GM23338 (cell line): Measurements from ENCODE around the gene KLRF2.

Experiments
- CREB1 ChIP-seq: fragments of 250-450 bp; sonication (Bioruptor Pico); IDR thresholded peaks from 2 replicates; pipeline ENCODE4 v1.5.0; 2020; ENCODE audit warnings: low read depth, mild to moderate bottlenecking, moderate library complexity
- EZH2 ChIP-seq: fragments of 200-600 bp; sonication (generic); IDR thresholded peaks from one replicate; pipeline ENCODE4 v1.8.0; 2017; ENCODE audit warnings: antibody characterized with exemption, mild to moderate bottlenecking, low read depth; ENCODE audit not compliant: unreplicated experiment
- EZH2phosphoT487 ChIP-seq: fragments of 200-600 bp; sonication (generic); IDR thresholded peaks from one replicate; pipeline ENCODE4 v1.8.1; 2018; ENCODE audit warnings: antibody characterized with exemption; ENCODE audit not compliant: unreplicated experiment
- JUNB ChIP-seq: IDR thresholded peaks from one replicate; pipeline ENCODE4 v1.6.1; 2016; ENCODE audit warnings: antibody characterized with exemption; ENCODE audit not compliant: unreplicated experiment
- NANOG ChIP-seq: IDR thresholded peaks from 2 replicates; pipeline ENCODE4 v1.6.1; 2016; ENCODE audit warnings: antibody characterized with exemption, borderline replicate concordance
- POLR2AphosphoS5 ChIP-seq: IDR thresholded peaks from 2 replicates; pipeline ENCODE4 v1.6.1; 2016; ENCODE audit warnings: antibody characterized with exemption, low read depth
- REST ChIP-seq: IDR thresholded peaks from one replicate; pipeline ENCODE4 v1.6.1; 2018; ENCODE audit warnings: antibody characterized with exemption; ENCODE audit not compliant: unreplicated experiment
- STAT1 ChIP-seq: IDR thresholded peaks from one replicate; pipeline ENCODE4 v1.6.1; 2016; ENCODE audit warnings: antibody characterized with exemption; ENCODE audit not compliant: unreplicated experiment
- TF ChIP-seq, protein P1 (sequence below), 2 experiments: fragments of 200-600 bp in 1 of 2; sonication (generic) in 1 of 2; conservative IDR thresholded peaks; 2 replicates each; pipeline versions ENCODE4 v1.5.1 to v1.6.1; 2016 to 2017; ENCODE audit warnings: antibody characterized with exemption in 2 of 2, low read depth in 2 of 2, mild to moderate bottlenecking in 2 of 2, moderate library complexity in 1 of 2
- TF ChIP-seq, protein P2 (sequence below): fragments of 250-450 bp; sonication (Bioruptor Pico); IDR thresholded peaks from 2 replicates; pipeline ENCODE4 v1.5.0; 2020; ENCODE audit warnings: mild to moderate bottlenecking, moderate library complexity

DNA sequence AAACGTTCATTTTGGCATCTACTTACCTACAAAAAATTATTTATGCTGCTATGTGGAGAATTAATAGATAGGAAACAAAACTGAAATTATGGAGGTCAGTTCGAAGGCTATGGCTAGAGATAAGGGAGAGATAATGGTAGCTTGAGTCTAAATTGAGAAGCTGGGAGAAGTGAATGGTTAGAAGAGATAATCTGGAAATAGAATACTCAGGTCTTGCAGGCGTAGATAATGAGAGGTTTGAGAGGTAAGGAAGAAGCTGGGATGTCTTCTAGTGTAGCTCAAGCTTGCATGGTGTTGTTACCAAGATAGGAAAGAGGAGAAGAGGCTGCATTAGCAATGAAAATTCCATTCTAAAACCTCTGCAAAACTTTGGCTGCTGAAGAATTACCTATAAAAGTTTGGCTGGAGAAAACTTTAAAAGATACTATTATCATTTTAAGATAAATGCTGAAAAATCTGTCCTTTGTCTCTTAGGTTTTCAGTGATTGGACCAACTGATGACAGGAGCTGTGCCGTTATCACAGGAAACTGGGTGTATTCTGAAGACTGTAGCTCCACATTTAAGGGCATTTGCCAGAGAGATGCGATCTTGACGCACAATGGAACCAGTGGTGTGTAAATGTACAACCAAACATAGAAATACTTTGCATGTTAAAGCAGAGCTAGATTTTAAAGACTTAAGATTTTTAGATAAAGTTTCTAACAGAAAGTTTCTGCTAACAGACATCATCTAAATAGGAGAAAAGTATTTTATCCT lies 14.1 kb downstream of the KLRF2 start:
- TF ChIP-seq, protein P1, sequence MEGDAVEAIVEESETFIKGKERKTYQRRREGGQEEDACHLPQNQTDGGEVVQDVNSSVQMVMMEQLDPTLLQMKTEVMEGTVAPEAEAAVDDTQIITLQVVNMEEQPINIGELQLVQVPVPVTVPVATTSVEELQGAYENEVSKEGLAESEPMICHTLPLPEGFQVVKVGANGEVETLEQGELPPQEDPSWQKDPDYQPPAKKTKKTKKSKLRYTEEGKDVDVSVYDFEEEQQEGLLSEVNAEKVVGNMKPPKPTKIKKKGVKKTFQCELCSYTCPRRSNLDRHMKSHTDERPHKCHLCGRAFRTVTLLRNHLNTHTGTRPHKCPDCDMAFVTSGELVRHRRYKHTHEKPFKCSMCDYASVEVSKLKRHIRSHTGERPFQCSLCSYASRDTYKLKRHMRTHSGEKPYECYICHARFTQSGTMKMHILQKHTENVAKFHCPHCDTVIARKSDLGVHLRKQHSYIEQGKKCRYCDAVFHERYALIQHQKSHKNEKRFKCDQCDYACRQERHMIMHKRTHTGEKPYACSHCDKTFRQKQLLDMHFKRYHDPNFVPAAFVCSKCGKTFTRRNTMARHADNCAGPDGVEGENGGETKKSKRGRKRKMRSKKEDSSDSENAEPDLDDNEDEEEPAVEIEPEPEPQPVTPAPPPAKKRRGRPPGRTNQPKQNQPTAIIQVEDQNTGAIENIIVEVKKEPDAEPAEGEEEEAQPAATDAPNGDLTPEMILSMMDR (conservative IDR thresholded peaks at IDR 0.05; ENCODE audit: low read depth in 2 of 2) = no peak
- no peak for TF ChIP-seq REST
- TF ChIP-seq EZH2 = no peak
- TF ChIP-seq POLR2AphosphoS5 = no peak
- no peak for TF ChIP-seq STAT1
- no peak for TF ChIP-seq JUNB
- TF ChIP-seq EZH2phosphoT487 = no peak
- TF ChIP-seq, protein P2, sequence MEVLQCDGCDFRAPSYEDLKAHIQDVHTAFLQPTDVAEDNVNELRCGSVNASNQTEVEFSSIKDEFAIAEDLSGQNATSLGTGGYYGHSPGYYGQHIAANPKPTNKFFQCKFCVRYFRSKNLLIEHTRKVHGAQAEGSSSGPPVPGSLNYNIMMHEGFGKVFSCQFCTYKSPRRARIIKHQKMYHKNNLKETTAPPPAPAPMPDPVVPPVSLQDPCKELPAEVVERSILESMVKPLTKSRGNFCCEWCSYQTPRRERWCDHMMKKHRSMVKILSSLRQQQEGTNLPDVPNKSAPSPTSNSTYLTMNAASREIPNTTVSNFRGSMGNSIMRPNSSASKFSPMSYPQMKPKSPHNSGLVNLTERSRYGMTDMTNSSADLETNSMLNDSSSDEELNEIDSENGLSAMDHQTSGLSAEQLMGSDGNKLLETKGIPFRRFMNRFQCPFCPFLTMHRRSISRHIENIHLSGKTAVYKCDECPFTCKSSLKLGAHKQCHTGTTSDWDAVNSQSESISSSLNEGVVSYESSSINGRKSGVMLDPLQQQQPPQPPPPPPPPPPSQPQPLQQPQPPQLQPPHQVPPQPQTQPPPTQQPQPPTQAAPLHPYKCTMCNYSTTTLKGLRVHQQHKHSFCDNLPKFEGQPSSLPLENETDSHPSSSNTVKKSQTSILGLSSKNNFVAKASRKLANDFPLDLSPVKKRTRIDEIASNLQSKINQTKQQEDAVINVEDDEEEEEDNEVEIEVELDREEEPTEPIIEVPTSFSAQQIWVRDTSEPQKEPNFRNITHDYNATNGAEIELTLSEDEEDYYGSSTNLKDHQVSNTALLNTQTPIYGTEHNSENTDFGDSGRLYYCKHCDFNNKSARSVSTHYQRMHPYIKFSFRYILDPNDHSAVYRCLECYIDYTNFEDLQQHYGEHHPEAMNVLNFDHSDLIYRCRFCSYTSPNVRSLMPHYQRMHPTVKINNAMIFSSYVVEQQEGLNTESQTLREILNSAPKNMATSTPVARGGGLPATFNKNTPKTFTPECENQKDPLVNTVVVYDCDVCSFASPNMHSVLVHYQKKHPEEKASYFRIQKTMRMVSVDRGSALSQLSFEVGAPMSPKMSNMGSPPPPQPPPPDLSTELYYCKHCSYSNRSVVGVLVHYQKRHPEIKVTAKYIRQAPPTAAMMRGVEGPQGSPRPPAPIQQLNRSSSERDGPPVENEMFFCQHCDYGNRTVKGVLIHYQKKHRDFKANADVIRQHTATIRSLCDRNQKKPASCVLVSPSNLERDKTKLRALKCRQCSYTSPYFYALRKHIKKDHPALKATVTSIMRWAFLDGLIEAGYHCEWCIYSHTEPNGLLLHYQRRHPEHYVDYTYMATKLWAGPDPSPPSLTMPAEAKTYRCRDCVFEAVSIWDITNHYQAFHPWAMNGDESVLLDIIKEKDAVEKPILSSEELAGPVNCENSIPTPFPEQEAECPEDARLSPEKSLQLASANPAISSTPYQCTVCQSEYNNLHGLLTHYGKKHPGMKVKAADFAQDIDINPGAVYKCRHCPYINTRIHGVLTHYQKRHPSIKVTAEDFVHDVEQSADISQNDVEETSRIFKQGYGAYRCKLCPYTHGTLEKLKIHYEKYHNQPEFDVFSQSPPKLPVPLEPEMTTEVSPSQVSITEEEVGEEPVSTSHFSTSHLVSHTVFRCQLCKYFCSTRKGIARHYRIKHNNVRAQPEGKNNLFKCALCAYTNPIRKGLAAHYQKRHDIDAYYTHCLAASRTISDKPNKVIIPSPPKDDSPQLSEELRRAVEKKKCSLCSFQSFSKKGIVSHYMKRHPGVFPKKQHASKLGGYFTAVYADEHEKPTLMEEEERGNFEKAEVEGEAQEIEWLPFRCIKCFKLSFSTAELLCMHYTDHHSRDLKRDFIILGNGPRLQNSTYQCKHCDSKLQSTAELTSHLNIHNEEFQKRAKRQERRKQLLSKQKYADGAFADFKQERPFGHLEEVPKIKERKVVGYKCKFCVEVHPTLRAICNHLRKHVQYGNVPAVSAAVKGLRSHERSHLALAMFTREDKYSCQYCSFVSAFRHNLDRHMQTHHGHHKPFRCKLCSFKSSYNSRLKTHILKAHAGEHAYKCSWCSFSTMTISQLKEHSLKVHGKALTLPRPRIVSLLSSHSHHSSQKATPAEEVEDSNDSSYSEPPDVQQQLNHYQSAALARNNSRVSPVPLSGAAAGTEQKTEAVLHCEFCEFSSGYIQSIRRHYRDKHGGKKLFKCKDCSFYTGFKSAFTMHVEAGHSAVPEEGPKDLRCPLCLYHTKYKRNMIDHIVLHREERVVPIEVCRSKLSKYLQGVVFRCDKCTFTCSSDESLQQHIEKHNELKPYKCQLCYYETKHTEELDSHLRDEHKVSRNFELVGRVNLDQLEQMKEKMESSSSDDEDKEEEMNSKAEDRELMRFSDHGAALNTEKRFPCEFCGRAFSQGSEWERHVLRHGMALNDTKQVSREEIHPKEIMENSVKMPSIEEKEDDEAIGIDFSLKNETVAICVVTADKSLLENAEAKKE (CRISPR knock-in tag) = no peak
- TF ChIP-seq CREB1 (CRISPR knock-in tag) = no peak
- no peak for TF ChIP-seq NANOG
